ENCODE data around the gene MED8. TPM values are rescaled to one million over a fixed set of nuclear protein-coding genes. Genes with fewer than 3 reads are reported as not detected.
A peak's percentile ranks its signal among the peaks of the same experiment; 100 is the strongest.
"Not testable (repeated sequence)": the region's sequence is repeated elsewhere in the genome, so short reads cannot be mapped to it uniquely, and the experiment has no call there.

MED8 gene
- total and polyA plus RNA-seq, 2 experiments from 2014 or later, result 16.6 to 25.7 TPM

DNA sequence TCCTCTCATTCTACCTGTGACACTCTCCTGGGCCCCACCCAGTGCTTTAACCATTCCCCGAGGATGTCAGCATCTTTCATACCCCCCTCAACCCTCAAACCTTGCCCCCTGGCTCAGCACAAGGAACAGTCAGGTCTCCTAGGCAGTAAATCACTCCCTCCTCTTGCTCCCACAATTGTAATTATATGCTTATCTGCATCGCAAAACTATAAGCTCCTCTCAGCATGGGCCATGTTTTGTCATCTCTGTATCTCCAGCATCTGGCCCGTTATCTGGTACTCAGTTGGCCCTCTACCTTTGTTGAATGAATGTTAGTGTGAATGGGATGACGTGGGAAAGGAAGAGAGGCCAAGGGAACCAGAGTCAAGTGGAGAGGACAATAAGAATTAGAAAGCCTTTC, 19.0 kb downstream of the MED8 start:
- H3K79me2 ChIP-seq (replicated peaks; ENCODE audit: insufficient read depth), result peaks cover 7% of the 10 kb centered on the region; the same call in 1 of the 2 replicates
- no peak overlapping the region for H3K4me2 ChIP-seq
- peaks cover 19% of the 10 kb centered on the region for H3K4me1 ChIP-seq (ENCODE audit: insufficient read depth)
- no peak overlapping the region for H2AFZ ChIP-seq
- ATAC-seq, result no peak
- H3K27me3 ChIP-seq (ENCODE audit: insufficient read depth), result no peaks in the 10 kb centered on the region
- H3K9me3 Mint-ChIP-seq, result no peaks in the 10 kb centered on the region
- no peaks in the 10 kb centered on the region for H3K9me2 ChIP-seq (ENCODE audit: insufficient read depth)
- H3K27ac ChIP-seq (ENCODE audit: low read depth), result no peak overlapping the region
- H4K20me1 ChIP-seq (replicated peaks; ENCODE audit: insufficient read depth), result peaks cover 3% of the 10 kb centered on the region; the same call in 1 of the 2 replicates
- DNase-seq (ENCODE audit: low spot score), result no peak
- H3K4me1 Mint-ChIP-seq, result peaks cover 15% of the 10 kb centered on the region; the same call in 2 of the 3 replicates
- H3K27ac Mint-ChIP-seq, result no peak overlapping the region
- H3K4me3 ChIP-seq, result no peak overlapping the region
- no peak overlapping the region for H3K4me3 Mint-ChIP-seq
- H3F3A ChIP-seq (replicated peaks; ENCODE audit: low read depth), result peaks cover 9% of the 10 kb centered on the region
- peaks cover 6% of the 10 kb centered on the region for H3K27me3 Mint-ChIP-seq (ENCODE audit: insufficient read depth, low read depth, poor library complexity)
- no peak for TF ChIP-seq ZNF114 (CRISPR knock-in tag; IDR thresholded peaks at IDR 0.05)
- TF ChIP-seq CREB1 (CRISPR knock-in tag; IDR thresholded peaks at IDR 0.05; ENCODE audit: low read depth), result no peak
- TF ChIP-seq NANOG (IDR thresholded peaks at IDR 0.05; ENCODE audit: borderline replicate concordance), result no peak
- no peaks in the 10 kb centered on the region for H3K36me3 ChIP-seq (ENCODE audit: insufficient read depth)
- H3K36me3 Mint-ChIP-seq (ENCODE audit: low read depth), result no peaks in the 10 kb centered on the region

DNA sequence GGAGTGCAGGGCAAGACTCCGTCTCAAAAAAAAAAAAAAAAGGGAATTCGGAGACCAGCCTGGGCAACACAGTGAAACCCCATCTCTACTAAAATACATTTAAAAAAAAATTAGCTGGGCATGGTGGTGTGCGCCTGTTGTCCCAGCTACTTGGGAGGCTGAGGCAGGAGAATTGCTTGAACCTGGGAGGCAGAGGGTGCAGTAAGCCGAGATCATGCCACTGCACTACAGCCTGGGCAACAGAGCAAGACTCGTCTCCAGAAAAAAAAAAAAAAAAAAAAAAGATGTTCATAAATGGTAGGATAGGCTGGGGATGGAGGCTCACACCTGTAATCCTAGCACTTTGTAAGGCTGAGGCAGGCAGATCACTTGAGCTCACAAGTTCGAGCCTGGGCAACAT, 19.8 kb downstream of the MED8 start:
- not testable (repeated sequence) for H3K4me2 ChIP-seq

DNA sequence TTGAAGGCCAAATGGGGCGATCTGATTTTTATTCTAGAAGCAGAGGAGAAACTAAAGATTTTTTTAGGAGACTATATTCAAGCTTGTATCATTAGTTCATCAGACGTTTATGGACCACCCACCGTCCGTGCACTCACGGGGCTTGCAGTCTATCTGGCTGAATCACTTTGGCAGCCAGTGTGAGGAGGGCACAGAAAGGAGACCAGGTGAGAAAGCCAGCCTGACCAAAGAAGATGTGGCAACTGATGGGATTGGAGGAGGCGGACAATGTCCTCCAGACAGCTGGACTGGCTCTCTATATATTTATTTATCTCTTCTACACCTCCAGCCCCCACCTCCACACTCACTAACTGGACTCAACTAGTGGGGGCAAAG, 21.0 kb downstream of the MED8 start:
- Histone ChIP-seq H3K9me2 (ENCODE audit: insufficient read depth) (no peaks in the 10 kb centered on the region), H3K27ac (ENCODE audit: low read depth) (peak overlapping the region; percentile 94), H3K4me2 (peak overlapping the region; percentile 94), H3K4me1 (ENCODE audit: insufficient read depth) (peaks cover 19% of the 10 kb centered on the region), H3K36me3 (ENCODE audit: insufficient read depth) (0 out of 2 replicates have a peak, but pooled peaks cover 3% of the 10 kb centered on the region), H2AFZ (peak overlapping the region; percentile 76; the same call in 1 of the 2 replicates), H3K4me3 (peak overlapping the region; percentile 90), H3F3A (replicated peaks; ENCODE audit: low read depth) (peaks cover 12% of the 10 kb centered on the region), H3K27me3 (ENCODE audit: insufficient read depth) (no peaks in the 10 kb centered on the region), H4K20me1 (replicated peaks; ENCODE audit: insufficient read depth) (peaks cover 3% of the 10 kb centered on the region; the same call in 1 of the 2 replicates), H3K79me2 (replicated peaks; ENCODE audit: insufficient read depth) (peaks cover 7% of the 10 kb centered on the region)
- ATAC-seq (no peak), DNase-seq (ENCODE audit: low spot score) (no peak)
- Mint-ChIP-seq H3K9me3 (no peaks in the 10 kb centered on the region), H3K27ac (peak overlapping the region; percentile 92), H3K27me3 (ENCODE audit: insufficient read depth, low read depth, poor library complexity) (peaks cover 6% of the 10 kb centered on the region), H3K36me3 (ENCODE audit: low read depth) (peaks cover 12% of the 10 kb centered on the region), H3K4me3 (peak overlapping the region; percentile 79), H3K4me1 (peaks cover 21% of the 10 kb centered on the region)
- TF ChIP-seq, protein P1, sequence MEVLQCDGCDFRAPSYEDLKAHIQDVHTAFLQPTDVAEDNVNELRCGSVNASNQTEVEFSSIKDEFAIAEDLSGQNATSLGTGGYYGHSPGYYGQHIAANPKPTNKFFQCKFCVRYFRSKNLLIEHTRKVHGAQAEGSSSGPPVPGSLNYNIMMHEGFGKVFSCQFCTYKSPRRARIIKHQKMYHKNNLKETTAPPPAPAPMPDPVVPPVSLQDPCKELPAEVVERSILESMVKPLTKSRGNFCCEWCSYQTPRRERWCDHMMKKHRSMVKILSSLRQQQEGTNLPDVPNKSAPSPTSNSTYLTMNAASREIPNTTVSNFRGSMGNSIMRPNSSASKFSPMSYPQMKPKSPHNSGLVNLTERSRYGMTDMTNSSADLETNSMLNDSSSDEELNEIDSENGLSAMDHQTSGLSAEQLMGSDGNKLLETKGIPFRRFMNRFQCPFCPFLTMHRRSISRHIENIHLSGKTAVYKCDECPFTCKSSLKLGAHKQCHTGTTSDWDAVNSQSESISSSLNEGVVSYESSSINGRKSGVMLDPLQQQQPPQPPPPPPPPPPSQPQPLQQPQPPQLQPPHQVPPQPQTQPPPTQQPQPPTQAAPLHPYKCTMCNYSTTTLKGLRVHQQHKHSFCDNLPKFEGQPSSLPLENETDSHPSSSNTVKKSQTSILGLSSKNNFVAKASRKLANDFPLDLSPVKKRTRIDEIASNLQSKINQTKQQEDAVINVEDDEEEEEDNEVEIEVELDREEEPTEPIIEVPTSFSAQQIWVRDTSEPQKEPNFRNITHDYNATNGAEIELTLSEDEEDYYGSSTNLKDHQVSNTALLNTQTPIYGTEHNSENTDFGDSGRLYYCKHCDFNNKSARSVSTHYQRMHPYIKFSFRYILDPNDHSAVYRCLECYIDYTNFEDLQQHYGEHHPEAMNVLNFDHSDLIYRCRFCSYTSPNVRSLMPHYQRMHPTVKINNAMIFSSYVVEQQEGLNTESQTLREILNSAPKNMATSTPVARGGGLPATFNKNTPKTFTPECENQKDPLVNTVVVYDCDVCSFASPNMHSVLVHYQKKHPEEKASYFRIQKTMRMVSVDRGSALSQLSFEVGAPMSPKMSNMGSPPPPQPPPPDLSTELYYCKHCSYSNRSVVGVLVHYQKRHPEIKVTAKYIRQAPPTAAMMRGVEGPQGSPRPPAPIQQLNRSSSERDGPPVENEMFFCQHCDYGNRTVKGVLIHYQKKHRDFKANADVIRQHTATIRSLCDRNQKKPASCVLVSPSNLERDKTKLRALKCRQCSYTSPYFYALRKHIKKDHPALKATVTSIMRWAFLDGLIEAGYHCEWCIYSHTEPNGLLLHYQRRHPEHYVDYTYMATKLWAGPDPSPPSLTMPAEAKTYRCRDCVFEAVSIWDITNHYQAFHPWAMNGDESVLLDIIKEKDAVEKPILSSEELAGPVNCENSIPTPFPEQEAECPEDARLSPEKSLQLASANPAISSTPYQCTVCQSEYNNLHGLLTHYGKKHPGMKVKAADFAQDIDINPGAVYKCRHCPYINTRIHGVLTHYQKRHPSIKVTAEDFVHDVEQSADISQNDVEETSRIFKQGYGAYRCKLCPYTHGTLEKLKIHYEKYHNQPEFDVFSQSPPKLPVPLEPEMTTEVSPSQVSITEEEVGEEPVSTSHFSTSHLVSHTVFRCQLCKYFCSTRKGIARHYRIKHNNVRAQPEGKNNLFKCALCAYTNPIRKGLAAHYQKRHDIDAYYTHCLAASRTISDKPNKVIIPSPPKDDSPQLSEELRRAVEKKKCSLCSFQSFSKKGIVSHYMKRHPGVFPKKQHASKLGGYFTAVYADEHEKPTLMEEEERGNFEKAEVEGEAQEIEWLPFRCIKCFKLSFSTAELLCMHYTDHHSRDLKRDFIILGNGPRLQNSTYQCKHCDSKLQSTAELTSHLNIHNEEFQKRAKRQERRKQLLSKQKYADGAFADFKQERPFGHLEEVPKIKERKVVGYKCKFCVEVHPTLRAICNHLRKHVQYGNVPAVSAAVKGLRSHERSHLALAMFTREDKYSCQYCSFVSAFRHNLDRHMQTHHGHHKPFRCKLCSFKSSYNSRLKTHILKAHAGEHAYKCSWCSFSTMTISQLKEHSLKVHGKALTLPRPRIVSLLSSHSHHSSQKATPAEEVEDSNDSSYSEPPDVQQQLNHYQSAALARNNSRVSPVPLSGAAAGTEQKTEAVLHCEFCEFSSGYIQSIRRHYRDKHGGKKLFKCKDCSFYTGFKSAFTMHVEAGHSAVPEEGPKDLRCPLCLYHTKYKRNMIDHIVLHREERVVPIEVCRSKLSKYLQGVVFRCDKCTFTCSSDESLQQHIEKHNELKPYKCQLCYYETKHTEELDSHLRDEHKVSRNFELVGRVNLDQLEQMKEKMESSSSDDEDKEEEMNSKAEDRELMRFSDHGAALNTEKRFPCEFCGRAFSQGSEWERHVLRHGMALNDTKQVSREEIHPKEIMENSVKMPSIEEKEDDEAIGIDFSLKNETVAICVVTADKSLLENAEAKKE (CRISPR knock-in tag; IDR thresholded peaks at IDR 0.05), result no peak
- TF ChIP-seq, protein P2, sequence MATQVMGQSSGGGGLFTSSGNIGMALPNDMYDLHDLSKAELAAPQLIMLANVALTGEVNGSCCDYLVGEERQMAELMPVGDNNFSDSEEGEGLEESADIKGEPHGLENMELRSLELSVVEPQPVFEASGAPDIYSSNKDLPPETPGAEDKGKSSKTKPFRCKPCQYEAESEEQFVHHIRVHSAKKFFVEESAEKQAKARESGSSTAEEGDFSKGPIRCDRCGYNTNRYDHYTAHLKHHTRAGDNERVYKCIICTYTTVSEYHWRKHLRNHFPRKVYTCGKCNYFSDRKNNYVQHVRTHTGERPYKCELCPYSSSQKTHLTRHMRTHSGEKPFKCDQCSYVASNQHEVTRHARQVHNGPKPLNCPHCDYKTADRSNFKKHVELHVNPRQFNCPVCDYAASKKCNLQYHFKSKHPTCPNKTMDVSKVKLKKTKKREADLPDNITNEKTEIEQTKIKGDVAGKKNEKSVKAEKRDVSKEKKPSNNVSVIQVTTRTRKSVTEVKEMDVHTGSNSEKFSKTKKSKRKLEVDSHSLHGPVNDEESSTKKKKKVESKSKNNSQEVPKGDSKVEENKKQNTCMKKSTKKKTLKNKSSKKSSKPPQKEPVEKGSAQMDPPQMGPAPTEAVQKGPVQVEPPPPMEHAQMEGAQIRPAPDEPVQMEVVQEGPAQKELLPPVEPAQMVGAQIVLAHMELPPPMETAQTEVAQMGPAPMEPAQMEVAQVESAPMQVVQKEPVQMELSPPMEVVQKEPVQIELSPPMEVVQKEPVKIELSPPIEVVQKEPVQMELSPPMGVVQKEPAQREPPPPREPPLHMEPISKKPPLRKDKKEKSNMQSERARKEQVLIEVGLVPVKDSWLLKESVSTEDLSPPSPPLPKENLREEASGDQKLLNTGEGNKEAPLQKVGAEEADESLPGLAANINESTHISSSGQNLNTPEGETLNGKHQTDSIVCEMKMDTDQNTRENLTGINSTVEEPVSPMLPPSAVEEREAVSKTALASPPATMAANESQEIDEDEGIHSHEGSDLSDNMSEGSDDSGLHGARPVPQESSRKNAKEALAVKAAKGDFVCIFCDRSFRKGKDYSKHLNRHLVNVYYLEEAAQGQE (IDR thresholded peaks at IDR 0.05; ENCODE audit: unreplicated experiment), result no peak

More for the DNA sequence above, 19.8 kb downstream of the MED8 start:
- H3K27ac ChIP-seq (ENCODE audit: low read depth); H3K36me3 ChIP-seq (ENCODE audit: insufficient read depth); H2AFZ ChIP-seq; H3K9me2 ChIP-seq (ENCODE audit: insufficient read depth); H3F3A ChIP-seq (replicated peaks; ENCODE audit: low read depth); H3K79me2 ChIP-seq (replicated peaks; ENCODE audit: insufficient read depth); H3K27ac Mint-ChIP-seq; H4K20me1 ChIP-seq (replicated peaks; ENCODE audit: insufficient read depth); H3K9me3 Mint-ChIP-seq; ATAC-seq; H3K36me3 Mint-ChIP-seq (ENCODE audit: low read depth); H3K4me3 Mint-ChIP-seq; DNase-seq (ENCODE audit: low spot score); H3K4me3 ChIP-seq; H3K27me3 Mint-ChIP-seq (ENCODE audit: insufficient read depth, low read depth, poor library complexity); H3K27me3 ChIP-seq (ENCODE audit: insufficient read depth): not testable (repeated sequence)
- peaks cover 19% of the 10 kb centered on the region for H3K4me1 ChIP-seq (ENCODE audit: insufficient read depth)
- H3K4me1 Mint-ChIP-seq, result peaks cover 21% of the 10 kb centered on the region

Data from GM23338 (cell line).